HL-60/S4 treated with retinoic acid at 250 ng/mL for 4 days and 3 days (cell line): ENCODE measurements around the gene WRAP73.
"Not testable (repeated sequence)": the region's sequence is repeated elsewhere in the genome, so short reads cannot be mapped to it uniquely, and the experiment has no call there.

Experiments
- in situ Hi-C: fragments of 300-500 bp; cut with MboI; formaldehyde crosslinking; loops from 2 replicates; pipeline ENCODE4 v1.7.0; 2022; ENCODE audit warnings: low sequenced_read_pairs

Gene WRAP73

DNA sequence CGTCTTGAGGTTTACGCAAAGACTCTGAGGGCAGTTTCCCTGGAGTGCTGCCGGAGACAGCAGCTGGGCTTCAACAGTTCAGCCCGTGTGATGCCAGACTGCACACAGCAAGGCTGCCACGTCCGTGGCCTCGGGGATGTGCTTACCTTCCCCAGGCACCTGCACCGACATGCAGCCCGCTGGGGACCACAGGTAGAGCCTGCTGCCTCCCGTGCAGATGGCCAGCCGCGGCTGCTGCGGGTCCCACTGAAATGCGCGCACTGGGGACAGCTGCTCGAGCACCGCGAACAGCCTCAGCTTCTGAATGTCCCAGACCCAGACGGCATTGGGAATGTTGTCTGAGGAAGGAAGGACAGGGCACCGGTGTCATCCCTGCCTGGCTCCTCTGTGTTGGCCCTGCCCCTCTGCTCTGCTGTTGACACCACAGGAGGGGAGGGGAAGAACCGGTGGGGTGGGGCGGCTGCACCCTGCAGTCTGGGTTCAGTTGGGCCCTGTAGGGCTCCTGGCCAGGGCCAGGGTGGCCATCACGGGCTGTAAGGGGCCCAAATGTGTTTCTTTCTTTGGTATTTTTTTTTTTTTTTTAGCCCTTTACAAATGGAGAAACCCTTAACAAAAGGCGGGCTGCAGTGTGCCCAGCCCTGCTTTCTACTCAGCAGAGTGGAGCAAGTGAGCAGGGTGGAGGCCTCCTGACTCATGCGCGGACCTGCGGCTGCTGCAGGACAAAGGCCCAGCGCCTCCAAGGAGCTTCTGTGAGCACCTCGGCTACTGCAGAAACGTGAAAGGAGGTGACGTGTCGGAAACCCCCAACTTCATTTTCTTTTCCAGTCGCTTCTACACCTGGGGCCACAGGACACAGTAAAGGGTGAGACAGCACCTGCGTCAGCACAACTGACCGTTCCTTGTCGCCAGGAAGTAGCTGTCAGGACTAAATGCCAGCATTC, 18.3 kb downstream of the WRAP73 start:
- in situ Hi-C loops = no loop called here

DNA sequence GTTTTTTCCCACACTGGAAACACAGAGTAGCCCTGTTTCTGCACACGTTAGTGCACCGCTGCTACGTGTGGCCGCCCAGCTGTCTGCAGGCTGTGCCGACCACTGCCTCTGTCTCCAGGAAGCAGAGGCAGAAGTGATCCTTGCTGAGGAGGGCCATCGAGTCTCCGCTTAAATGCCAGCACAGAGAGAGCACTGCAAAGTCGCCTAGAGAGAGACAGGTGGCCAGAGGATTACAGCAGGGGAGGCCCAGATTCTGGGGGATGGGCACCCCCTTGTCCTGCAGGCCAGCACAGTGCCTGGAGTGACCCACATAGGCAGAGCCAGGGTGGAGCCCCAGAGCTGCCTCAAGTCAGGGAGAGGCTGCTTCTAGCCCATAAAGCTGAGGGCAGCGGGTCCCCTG, 19.0 kb downstream of the WRAP73 start:
- in situ Hi-C loops = no loop called here

DNA sequence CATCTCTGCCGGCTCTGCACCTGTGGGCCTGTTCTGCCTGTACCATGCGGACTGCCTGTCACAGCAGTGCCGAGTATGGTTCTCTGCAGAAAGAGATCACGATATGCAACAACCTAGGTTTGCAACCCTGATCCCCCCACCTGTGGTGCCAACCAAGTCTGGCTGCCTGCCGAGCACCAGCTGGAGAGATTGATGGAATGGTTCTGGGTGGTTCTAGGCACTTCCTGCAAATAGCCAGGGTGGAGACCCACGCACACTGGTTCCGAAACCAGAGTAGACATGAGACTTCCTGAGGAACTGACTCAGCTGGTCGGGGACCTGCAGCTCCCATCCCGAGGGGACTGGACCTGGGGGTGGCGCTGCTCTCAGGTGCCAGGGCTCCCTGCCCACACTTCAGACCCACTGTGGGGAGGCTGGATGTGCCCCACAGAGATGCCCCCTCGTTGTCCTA, 19.7 kb downstream of the WRAP73 start:
- in situ Hi-C loops = no loop called here

GRCh38 chr1:3629561-3630160, 20.2 kb downstream of the WRAP73 start:
- in situ Hi-C loops = no loop called here

DNA sequence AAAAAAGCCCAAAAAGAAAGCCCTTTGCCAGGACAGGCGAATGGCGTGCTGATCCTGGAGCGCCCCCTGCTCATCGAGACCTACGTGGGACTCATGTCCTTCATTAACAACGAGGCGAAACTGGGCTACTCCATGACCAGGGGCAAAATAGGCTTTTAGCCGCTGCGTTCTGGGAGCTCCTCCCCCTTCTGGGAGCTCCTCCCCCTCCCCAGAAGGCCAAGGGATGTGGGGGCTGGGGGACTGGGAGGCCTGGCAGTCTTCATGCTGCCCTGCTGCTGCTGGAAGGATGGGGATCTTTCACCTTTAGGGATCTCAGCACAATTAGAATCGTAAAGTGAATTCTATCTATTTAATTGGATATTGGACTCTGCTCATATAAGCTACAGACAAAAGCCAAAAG, 21.5 kb downstream of the WRAP73 start:
- in situ Hi-C loops = no loop called here

DNA sequence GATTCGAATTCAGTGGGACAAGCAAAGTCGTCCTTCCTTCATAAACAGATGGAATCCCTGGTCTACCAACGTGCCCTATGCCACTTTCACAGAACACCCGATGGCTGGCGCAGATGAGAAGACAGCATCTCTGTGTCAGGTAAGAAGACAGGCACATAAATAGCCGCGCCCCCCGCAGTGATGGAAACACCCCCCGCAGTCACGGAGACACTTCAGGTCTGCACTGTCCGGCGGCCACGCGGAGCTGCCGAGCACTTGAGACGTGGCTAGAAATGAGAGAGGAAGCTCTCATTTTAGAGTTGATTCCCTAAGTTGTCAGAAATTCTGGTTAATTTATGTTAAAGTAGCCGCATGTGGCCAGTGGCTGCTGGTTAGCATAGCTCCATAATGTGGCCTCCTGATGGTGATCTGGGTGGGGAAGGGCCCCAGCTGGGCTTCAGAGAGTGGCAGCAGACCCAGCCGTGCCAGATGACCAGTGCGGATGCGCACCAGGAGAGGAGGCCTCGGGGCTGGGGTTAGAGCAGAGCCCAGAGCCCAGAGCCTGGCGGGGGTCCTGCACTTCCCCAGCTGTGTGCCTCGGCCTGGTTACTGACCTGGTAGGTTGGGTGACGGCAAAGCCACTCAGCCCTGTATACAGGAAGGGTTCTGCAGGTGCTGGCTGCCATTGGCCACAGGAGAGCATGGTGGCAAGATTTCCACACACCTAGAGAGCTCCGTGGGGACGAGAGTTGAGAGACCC, 22.2 kb downstream of the WRAP73 start:
- in situ Hi-C loops = no loop called here

- in situ Hi-C loops = no loop called here
These were observed 23.9 kb downstream of the WRAP73 start for GRCh38 chr1:3626025-3626424.

- in situ Hi-C loops = no loop called here
These were observed 24.6 kb downstream of the WRAP73 start for GRCh38 chr1:3625151-3625907.

GRCh38 chr1:3624200-3625136, 25.4 kb downstream of the WRAP73 start, which contains the start of gene TPRG1L:
Gene TPRG1L (plus strand): TSS chr1:3625015. CDS start chr1:3625073, 58 bp downstream.
- in situ Hi-C loops = no loop called here

- in situ Hi-C loops = no loop called here
These were observed 26.3 kb downstream of the WRAP73 start for GRCh38 chr1:3623441-3624199.

DNA sequence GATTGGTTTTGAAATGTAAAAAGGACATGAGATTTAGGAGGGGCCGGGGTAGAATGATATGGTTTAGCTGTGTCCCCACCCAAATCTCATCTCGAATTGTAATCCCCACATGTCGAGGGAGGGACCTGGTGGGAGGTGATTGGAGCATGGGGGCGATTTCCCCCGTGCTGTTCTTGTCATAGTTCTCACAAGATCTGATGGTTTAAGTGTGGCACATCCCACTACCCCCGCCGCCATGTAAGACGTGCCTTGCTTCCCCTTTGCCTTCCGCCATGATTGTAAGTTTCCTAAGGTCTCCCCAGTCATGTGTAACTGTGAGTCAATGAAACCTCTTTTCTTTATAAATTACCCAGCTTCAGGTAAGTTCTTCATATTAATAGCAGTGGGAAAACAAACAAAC, 27.8 kb downstream of the WRAP73 start:
- in situ Hi-C loops = not testable (repeated sequence)

- in situ Hi-C loops = not testable (repeated sequence)
These were observed 28.7 kb downstream of the WRAP73 start for GRCh38 chr1:3621151-3621671.

DNA sequence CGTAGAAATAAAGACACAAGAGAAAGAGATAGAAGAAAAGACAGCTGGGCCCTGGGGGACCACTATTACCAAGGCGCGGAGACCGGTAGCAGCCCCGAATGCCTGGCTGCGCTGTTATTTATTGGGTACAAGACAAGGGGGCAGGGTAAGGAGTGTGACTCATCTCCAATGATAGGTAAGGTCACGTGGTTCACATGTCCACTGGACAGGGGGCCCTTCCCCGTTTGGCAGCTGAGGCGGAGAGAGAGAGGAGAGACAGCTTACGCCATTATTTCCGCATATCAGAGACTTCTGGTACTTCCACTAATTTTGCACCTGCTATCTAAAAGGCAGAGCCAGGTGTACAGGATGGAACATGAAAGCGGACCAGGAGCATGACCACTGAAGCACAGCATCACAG, 29.2 kb downstream of the WRAP73 start:
- in situ Hi-C loops = no loop called here

DNA sequence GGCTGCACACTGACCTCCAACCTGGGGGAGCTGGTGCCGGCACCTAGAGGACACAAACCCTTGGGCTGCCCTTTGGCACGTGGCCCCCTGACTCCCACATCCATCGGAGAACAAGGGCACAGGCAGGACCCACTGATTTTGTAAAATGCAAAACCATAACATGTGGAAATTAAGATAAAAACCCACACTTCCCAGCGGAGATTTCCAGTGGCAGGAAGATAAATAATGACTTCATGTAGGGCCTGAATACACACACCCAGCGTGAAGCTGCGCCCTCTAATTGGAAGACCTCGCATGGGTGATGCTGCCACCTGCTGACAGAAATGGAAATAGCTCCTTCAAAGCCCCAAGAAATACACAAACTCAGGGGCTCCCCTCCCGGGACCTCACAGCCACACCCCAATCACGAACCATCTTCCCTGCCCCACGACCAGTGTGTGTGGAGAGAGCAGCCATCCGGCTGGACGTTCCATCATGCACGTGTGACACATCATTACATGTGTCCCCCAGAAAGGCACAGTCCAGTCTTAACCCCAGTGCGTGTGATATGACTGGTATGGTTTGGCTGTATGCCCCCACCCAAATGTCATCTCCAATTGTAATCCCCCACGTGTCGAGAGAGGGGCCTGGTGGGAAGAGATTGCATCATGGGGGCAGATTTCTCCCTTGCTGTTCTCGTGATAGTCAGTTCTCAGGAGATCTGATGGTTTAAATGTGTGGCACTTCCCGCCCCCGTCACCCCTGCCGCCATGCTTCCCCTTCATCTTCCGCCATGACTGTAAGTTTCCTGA, 30.8 kb downstream of the WRAP73 start:
- in situ Hi-C loops = no loop called here

- in situ Hi-C loops = no loop called here
These were observed 31.4 kb downstream of the WRAP73 start for GRCh38 chr1:3618531-3618880.

- in situ Hi-C loops = no loop called here
These were observed 32.0 kb downstream of the WRAP73 start for GRCh38 chr1:3617806-3618345.

DNA sequence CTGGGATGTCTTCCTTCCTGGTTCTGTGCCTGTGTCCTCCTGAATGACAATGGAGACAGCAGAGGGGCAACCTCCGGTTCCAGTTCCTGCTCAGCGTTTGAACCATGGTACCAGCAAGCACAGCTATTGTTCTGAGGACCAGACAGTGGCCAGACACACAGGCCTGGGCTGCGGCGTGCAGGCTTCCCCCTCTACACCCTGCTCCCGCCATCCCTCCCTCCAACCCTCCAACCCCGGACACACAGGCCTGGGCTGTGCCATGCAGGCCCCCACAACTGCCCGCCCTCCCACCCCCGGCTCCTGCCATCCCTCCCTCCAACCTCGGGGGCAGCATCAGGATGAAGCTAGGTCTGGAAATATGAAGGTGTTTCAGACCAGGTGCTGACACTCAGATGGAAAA, 33.0 kb downstream of the WRAP73 start:
- in situ Hi-C loops = no loop called here
